Fibroblast of skin of scalp (primary cell): ENCODE results near the gene MAPK1IP1L.
"Not testable (repeated sequence)": the region's sequence is repeated elsewhere in the genome, so short reads cannot be mapped to it uniquely, and the experiment has no call there.

ENCODE experiments used
- DNase-seq: peaks from one replicate; pipeline ENCODE4 v3.0.0-alpha.2; 2013

Gene MAPK1IP1L

DNA sequence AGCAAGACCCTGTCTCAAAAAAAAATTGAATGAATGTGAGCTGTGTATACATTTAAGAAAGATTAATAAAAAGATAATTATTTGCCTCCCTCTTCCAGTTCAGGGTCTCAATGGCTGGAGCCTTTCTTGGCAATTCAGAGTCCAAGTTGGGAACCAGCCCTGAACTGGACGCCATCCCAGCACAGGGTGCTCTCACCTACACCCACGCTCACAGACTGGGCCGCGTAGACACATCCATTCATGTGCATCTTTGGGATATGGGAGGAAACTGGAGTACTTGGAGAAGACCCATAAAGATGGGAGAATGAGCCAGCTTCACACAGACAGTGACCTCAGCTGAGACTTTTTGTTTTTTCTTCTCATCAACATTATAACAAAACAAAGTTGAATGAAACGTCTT lies 6.5 kb downstream of the MAPK1IP1L start:
- no peak for DNase-seq

DNA sequence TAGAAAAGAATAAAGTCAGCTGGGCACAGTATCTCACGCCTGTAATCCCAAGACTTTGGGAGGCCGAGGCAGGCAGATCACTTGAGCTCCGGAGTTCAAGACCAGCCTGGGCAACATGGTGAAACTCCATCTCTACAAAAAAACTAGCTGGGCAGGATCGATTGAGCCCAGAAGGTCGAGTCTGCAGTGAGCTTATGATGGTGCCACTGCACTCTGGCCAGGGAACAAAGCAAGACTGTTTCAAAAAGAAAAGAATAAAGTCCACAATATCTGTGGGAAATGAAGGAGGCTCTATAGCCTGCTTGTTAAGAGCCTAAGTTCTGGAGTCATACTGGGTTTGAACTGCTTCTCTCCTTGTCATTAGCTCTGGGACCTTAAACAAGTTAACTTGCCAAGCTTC lies 7.9 kb downstream of the MAPK1IP1L start:
- DNase-seq = no peak

DNA sequence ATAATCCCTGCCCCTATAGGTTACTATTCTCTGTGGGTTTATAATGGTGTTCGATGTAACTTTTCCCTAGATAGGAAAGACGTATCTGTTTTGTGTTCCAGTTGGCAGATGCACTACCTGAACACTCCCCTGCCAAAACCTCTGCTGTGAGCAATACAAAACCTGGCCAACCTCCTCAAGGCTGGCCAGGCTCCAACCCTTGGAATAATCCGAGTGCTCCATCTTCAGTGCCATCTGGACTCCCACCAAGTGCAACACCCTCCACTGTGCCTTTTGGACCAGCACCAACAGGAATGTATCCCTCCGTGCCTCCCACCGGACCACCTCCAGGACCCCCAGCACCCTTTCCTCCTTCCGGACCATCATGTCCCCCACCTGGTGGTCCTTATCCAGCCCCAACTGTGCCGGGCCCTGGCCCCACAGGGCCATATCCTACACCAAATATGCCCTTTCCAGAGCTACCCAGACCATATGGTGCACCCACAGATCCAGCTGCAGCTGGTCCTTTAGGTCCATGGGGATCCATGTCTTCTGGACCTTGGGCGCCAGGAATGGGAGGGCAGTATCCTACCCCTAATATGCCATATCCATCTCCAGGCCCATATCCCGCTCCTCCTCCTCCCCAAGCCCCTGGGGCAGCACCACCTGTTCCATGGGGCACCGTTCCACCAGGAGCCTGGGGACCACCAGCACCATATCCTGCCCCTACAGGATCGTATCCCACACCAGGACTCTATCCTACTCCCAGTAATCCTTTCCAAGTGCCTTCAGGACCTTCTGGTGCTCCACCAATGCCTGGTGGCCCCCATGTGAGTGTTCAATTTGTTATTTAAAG lies 11.3 kb downstream of the MAPK1IP1L start:
- no peak for DNase-seq

DNA sequence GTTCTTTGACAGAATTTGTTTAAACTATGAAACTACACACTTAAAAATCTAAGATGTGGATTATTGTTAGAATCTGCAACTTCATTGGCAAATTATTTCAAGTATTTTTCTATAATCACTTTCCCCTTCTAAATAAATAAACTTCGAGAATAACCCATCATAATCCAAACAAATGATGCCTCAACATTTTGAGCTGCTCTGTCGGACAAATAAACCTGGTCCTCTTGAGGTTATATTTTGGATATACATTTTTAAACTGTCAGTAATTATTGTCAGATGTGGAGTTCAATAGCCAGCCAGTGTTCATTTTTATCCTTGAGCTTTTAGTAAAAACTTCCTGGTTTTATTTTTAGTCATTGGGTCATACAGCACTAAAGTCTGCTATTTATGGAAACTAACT lies 13.4 kb downstream of the MAPK1IP1L start:
- not testable (repeated sequence) for DNase-seq

DNA sequence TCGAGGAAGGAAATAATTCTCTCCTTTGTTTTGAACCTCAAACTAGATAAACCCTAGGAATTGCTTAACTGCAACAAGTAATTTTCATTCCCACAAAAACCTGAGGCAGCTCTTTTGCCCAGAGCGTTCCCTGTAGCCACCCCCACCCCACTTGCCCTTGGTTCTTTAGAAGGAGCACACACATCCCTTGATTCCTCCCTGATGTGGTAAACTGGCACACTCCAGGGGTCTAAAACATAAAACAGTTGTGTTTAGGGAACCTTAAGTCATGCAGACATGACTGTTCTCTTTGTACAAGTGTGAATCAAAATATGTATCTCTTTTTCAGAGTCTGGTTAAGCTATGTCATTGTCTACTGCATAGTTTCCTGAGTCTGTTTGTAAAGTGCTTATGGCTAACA lies 14.0 kb downstream of the MAPK1IP1L start:
- no peak for DNase-seq

DNA sequence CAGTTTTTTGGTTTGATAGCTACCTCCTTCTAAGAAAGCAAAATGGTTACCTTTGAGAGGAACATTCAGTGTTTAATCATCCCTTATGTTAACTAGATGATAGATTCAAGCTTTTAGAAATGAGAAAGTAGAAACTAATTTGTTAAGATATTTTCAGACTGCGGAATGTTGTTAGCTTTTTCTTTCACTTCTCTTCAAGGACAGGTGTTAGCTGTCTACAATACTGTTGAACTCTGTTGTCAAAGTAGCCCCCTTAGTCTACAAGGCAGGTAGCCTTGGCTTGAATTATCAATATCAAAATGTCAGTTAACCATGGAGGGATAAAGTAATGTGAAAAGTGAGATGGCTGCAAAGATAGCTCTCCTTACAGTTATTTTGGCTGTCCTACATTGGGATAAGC lies 14.8 kb downstream of the MAPK1IP1L start:
- no peak for DNase-seq

DNA sequence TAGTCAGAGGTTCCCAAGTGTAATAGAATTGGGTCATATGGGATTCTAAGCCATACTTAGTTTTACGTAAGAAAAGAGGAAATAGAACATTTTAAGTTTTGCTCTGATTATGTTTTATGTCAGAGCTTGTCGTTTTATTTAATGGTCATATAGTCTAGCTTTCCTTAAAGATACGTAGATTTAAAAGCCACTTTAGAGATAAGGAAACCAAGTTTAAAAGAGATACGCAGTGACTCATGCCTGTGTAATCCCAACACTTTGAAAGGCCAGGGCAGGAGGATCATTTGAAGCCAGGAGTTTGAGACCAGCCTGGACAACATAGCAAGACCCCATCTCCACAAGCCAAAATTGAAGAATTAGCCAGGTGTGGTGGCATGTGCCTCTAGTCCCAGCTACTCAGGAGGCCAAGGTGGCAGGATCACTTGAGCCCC lies 19.5 kb downstream of the MAPK1IP1L start:
- no peak for DNase-seq

DNA sequence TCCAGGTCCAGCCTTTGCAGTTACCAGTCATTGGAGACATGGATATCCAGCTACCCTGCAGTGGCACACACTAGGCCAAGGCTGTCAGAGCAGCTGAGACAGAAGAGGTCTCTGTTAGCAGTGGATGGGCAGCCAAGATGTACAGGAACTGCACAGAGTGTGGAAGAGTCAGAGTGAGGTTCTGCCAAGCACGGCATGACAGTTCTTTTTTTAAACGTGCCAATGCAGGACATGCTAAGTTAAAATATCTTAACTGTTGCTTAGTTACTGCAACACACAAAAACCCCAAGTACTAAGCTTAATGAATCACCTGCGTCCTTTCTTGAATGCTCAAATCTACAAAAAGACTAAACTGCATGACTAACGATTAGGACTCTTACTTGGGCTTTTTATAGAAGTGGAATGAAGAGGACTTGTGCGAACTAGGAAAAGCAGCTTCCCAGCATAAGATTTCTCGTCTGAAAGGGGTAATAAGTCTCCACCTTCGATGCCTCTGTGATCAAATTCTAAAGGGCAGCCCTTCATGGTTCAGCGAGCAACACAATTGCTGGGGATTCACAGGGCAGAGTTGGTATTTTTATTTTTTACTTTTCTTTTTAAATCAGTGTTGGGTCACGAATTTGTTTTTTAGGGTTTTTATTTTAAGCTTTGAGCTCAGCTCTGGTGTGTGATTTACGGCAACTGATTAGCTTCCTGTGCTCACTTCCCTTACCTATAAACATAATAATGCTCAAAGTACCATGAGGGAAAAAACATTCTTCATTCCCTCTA lies 20.6 kb downstream of the MAPK1IP1L start:
- DNase-seq = peak; percentile 42

DNA sequence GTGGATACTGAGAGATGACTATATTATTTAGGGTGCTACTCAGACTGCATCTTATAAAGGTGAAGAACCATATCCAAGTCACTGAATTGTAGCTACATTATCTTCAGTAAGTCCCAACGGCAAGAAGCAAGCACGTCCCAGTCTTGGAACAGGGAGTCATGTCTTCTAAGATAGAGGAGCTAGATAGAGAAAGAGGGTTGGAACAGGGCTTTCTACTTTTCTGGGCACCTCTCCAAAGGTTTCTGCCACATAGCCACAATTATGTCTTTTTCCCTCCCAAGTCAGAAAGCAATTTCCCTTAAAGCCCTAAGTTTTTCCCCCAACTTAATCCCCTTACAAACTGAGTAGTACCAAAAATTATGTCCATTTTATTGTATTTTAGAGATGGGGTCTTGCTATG lies 22.4 kb downstream of the MAPK1IP1L start:
- peak; percentile 79 for DNase-seq

DNA sequence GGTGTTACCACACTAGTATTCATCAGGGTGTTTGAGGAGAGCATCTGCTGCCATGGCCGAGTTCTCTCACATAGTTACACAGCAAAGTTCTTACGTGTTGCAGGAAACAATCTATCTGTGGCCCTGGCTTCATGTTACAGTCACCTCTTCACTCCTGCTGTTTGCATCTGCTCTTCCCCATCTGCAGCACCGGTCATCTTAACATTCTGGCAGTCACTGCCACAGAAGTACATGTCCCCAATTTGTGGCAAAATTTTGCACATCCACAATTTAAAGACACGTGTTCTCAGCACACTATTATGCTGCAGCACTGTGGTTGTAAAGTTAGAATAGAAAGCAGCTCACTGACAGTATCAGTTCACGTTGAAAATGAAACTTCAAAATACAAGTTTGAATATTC lies 23.2 kb downstream of the MAPK1IP1L start:
- DNase-seq = no peak

DNA sequence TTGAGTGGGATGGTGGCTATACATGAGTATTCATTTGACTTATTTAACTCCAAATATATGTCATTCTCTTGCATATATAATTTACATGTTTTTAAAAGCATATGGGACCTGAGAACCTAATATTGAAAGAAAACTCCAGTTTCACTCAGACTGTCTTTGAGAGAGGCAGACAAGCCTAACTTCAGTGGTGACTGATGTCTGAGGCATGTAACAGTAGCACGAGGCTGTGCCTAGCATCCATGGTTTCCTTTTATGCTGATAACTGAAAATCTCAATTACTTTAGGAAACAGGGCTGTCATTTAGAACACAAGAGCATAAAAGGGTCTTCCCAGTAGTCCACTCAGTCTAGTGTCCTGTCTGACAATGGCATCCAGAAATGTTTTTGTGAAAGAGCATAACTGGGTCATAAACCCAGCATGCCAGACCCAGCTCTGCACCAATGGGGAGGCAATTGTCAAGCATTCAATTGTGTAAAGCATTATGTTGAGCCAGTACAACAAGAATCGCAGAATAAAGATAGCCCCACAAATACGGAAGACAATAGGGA lies 24.3 kb downstream of the MAPK1IP1L start:
- peak; percentile 40 for DNase-seq

DNA sequence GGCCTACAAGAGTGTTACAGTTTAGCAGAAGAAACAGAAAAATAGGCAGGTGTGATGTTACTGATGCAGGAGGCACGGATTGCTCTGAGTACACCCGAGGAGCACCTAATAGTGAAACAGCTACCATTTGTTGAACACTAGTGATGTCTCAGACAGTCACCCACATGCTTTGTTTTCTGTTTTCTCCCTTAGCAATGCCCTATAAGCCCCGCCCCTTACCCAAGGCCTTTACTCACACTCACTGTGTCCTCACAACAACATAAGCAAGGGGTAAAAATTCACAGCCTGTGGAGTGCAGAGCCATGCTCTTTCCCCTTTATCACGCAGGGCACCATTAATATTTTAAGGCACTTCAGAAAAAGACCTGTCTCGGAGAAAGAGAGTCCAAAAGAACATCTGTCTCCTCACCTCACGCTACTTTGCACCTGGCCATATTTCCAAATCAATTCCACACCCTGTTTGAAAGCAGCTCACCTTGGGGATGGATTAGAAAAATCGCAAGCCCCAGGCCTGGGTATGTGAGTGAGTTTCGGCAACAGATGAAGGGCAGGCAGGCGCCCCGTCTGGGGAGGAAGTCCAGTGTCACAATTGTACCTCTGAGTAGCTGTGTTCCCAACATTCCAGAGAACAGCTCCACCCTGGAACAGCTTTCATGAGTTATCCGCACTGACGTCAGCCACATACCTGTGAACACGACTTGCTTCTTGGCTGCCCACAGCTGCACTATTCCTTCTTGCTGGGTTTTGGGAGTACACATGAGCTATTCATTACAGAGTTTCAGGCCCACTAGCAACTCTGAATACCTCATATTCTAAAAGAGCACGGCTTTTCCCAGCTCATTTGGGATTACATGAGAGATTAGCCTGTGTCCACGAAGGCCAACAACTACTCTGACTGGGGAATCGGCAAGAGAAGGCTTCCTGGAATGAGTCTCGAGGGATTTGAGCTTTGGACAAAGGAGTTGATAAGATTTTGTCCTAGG lies 26.0 kb downstream of the MAPK1IP1L start:
- DNase-seq = peak; percentile 40

DNA sequence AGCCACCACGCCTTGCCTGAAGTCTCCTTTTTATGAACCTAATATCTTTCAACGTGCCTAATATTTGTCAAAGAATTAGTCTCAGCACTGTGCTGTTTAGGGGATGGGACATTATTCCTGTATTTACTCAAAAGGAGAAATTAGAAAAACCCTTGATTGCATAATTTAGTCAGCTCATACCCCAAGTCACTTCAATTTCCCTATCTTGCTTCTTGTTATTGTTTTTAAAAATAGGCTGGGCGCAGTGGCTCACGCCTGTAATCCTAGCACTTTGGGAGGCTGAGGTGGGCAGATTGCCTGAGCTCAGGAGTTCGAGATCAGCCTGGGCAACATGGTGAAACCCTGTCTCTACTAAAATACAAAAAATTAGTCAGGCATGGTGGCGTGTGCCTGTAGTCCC lies 28.5 kb downstream of the MAPK1IP1L start:
- DNase-seq = not testable (repeated sequence)

DNA sequence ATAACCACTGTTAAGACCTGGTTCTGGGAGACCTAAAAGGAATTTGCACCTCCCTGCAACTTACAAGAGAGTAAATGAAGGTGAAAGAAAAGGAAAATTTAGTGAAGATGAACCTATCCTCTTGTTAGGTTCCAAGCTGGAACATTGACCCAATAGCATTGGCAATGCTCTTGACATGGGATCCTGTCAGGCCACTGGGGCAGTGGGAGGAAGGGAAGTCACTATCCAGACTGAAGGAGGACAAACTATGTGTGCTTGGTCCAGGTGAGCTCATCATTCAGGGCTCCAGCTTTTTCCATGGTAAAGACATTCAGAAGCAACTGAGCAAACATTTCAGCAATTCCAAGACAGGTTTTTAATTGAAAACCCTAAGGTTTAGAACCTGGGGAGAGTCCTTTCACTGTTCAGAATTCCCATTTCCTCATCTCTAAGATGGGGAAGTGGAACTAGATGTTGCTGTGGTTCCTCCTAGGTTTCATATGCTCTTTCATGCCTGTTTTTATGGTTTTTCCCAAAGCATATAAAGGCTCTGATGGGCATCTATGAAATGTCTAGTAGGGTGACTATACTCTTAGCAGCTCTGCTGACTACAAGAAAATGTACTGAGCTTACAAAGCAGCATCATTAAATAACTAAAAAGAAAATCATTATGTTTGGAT lies 33.1 kb downstream of the MAPK1IP1L start:
- no peak for DNase-seq

DNA sequence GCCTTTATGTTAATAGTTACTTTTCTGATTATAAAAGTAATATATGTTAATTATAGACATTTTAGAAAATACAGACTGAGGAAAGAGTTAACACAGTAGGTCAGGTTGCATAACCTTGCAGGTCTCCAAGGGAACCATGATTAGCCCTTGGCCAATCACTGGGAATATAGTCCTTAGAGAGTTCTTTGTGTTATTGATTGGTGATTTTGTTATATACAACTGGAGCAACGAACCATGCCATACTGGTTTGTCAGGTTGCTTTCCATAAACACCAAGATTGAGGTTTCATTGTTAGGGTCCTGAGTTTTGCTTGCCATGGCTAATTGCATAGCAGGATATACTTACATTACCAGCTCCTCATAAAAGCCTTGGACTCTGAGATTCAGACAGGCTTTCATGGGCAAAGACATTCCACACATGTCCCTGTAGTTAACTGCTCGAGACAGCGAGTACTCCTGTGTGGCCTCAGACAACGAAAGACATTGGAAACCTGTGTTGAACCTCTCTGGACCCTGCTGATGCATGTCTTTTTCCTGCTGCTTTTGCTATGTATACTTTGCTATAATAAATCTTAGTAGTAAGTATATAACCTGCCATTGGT lies 33.7 kb downstream of the MAPK1IP1L start:
- DNase-seq = no peak

DNA sequence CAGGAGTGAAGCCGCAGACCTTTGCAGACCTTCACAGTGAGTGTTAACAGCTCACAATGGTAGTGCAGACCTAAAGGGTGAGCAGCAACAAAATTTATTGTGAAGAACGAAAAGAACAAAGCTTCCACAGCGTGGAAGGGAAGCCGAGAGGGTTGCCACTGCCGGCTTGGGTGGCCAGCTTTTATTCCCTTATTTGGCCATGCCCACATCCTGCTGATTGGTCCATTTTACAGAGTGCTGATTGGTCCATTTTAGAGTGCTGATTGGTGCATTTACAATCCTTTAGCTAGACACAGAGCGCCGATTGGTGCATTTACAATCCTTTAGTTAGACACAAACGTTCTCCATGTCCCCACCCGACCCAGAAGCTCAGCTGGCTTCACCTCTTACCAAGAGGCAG lies 35.5 kb downstream of the MAPK1IP1L start:
- no peak for DNase-seq

DNA sequence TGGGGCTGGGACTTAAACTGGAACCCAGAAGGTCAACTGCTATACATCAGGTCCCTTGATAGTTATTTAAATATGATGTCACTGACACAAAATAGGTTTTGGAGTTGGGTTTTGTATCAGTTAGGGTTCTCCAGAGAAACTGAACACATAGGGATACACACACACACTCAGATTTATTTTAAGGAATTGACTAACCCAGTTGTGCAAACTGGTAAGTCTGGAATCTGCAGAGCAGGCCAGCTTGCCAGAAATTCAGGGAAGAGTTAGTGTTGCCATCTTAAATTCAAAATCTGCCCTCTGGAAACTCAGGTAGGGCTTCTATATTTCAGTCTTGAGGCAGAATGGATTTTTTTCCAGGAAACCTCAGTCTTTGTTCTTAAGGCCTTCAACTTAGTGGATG lies 36.9 kb downstream of the MAPK1IP1L start:
- DNase-seq = no peak

DNA sequence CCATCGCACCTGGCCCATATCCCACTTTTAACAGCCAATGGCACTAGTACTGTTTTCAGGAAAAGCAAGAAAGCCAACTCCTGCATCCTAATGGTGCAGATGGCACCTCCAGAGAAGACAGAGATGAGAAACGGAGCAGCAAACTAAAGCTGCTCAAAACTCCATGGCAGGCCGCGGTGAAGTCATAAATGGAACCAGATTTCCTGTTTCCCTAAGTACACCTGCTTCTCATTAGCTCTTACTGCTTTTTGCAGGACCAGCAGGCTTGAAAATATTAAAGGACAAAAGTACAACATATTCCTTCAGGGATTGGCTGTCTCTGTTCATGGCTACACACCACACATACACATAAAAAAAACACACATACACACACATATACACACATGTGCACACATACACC lies 40.9 kb downstream of the MAPK1IP1L start:
- peak; percentile 67 for DNase-seq

DNA sequence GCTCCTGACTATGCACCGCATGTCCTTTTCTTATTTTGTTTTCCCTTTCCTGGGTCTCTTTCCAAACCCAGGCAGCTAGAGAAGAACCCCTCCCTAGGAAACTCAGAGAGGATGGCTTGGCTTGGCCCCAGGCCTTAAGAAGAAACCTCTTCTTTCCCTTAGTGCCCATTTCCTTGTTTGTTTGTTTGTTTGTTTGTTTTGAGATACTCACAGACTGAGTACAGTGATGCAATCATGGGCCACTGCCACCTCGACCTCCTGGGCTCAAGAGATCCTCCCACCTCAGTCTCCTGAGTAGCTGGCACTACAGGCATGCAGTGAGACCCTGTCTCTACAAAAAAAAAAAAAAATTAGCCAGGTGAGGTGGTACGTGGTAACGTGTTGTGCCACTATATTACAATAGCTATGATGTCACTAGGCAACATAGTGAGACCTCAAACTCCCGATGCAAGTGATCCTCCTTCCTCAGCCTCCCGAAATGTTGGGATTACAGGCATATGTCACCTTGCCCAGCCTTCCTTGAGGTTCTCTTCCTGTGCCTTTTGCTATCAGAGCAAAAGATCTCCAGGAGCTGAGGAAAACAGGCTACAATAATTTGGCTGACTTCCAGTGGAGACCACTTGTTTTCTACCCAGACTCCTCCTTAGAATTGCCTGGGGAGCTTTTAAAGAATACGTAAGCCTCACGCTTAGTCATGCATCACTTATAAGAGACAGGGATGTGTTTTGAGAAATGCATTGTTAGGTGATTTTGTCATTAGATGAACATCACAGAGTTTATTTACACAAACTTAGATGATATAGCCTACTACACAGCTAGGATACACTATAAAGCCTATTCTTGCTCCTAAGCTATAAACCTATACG lies 43.1 kb downstream of the MAPK1IP1L start:
- DNase-seq = peak; percentile 36

DNA sequence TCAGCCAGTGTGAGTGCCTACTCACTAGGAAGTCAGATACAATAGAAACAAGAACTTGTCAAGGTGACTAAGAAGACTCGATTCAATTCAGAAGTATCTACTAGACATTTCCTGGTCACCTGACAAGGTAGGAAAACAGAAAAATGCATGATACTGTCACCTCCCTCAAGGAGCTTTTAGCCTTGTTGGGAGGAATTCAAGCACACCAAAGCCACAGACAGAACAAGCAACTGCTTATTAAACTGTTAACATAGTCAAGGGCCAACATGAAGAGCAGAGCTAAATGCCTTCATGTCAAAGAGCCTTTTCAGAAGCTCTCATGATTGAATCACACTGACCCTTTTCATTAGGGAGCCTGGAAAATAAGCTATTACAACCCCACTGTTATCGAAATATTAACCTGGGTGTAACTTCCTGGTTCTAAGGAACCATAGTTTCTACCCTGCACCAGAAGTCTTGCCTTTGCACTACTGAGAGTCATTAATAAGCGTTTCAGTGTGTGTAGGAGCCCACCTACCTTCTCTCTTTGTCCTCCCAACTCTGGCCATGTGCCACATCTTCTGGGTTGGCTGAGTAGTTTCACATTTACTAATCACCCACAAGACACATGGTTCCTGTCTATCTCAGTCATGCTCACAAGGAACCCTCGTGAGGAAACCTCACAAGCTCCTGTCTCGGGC lies 46.6 kb downstream of the MAPK1IP1L start:
- DNase-seq = no peak
